GM10266 (cell line): ENCODE results near the gene CNNM4.

Source experiments
- DNase-seq: peaks from one replicate; pipeline ENCODE4 v3.0.0; 2012; ENCODE audit errors: extremely low spot score
- TF ChIP-seq, protein P1 (sequence below): IDR thresholded peaks from 2 replicates; pipeline ENCODE4 v1.5.1; 2012; ENCODE audit warnings: mild to moderate bottlenecking, low read depth; ENCODE audit not compliant: control insufficient read depth, insufficient read depth; ENCODE audit errors: missing control alignments

Gene CNNM4

GRCh38 chr2:96813656-96814055 is 53.0 kb downstream of the CNNM4 start:
- TF ChIP-seq, protein P1, sequence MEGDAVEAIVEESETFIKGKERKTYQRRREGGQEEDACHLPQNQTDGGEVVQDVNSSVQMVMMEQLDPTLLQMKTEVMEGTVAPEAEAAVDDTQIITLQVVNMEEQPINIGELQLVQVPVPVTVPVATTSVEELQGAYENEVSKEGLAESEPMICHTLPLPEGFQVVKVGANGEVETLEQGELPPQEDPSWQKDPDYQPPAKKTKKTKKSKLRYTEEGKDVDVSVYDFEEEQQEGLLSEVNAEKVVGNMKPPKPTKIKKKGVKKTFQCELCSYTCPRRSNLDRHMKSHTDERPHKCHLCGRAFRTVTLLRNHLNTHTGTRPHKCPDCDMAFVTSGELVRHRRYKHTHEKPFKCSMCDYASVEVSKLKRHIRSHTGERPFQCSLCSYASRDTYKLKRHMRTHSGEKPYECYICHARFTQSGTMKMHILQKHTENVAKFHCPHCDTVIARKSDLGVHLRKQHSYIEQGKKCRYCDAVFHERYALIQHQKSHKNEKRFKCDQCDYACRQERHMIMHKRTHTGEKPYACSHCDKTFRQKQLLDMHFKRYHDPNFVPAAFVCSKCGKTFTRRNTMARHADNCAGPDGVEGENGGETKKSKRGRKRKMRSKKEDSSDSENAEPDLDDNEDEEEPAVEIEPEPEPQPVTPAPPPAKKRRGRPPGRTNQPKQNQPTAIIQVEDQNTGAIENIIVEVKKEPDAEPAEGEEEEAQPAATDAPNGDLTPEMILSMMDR: no peak
- DNase-seq: no peak

DNA sequence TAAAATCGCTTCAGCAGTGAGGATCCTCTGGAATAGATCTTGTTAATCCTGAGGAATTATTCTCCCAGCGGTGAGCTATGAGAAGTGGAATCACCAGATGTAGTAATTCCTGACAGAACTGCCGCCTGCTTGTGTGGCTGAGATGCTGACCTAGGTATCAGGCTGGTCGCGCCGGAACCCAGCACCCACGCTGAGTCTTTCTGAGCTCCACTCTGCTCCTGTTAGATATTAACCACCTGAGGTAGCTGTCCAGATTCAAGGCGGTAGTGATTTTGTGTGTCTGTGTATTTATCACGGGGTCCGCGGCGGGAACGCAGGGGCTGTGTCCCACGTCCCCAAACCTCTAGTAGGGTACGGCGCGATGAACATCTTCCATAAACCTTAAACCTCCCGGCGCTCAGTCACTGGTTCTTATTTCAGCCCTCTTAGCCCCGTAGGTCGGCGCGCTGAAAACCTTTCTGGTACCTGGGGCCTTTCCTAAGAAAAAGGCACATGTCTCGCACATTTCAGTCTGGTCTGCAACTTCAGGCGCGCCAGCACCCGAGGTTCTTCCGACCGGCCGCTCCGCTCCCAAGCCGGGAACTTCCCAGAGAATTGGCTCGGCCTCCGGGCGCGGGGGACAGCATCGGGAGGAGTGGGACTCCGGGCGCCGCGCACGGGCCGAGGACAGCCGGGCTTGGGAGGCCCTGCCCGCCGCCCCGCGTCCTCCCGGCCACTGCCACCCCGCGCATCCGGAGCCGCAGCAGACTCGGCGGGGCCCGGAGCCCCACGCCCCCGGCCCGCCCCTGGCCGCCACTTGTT is 54.8 kb downstream of the CNNM4 start:
- peak; percentile 70 for DNase-seq
- TF ChIP-seq, protein P1: no peak

DNA sequence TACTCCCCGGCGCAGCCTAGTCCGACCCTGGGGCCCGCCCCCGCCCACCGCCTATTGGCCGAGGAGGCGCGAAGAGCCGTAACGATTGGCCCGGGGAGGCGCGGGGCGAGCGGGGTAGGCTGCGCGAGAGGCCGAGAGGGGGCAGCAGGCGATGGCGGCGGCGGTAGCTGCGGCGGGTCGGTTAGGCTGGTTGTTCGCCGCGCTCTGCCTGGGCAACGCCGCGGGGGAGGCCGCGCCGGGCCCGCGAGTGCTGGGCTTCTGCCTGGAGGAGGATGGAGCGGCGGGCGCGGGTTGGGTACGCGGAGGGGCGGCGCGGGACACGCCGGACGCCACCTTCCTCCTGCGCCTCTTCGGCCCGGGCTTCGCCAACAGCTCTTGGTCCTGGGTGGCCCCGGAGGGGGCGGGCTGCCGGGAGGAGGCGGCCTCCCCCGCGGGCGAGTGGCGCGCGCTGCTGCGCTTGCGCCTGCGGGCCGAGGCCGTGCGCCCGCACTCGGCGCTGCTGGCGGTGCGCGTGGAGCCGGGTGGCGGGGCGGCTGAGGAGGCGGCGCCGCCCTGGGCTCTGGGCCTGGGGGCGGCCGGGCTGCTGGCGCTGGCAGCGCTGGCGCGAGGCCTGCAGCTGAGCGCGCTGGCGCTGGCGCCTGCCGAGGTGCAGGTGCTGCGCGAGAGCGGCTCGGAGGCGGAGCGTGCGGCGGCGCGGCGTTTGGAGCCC is 55.6 kb downstream of the CNNM4 start, which contains the start of gene CNNM3:
TSS of gene CNNM3 (plus strand) at position 142 of the 709 bp plus-strand sequence. CDS start at position 152, 10 bp downstream.
- TF ChIP-seq, protein P1: no peak
- peak; percentile 100 for DNase-seq

- DNase-seq: no peak
Measured at GRCh38 chr2:96816836-96817702, 56.4 kb downstream of the CNNM4 start.

GRCh38 chr2:96817882-96818281 is 57.2 kb downstream of the CNNM4 start:
- no peak for DNase-seq
- TF ChIP-seq, protein P1: no peak

More at GRCh38 chr2:96816836-96817702, 56.4 kb downstream of the CNNM4 start:
- TF ChIP-seq, protein P1: peak; percentile 25

GRCh38 chr2:96819128-96819875 is 58.6 kb downstream of the CNNM4 start:
- TF ChIP-seq, protein P1: no peak

More at GRCh38 chr2:96819128-96819875, 58.6 kb downstream of the CNNM4 start:
- no peak for DNase-seq
